Measurements from ENCODE around the gene HMGN4. TPM values are rescaled to one million over a fixed set of nuclear protein-coding genes. Genes with fewer than 3 reads are reported as not detected.

The HMGN4 gene
- polyA plus RNA-seq, 12 donors: 43.8 to 73.5 (median 59.4) TPM; not detected in 1

- no peak for DNase-seq
Measured at GRCh38 chr6:26575494-26575939, 37.4 kb downstream of the HMGN4 start.

- DNase-seq: no peak
Measured at GRCh38 chr6:26576407-26576843, 38.3 kb downstream of the HMGN4 start.

GRCh38 chr6:26576929-26577719 lies 39.0 kb downstream of the HMGN4 start:
- DNase-seq: no peak

- DNase-seq: no peak
Measured at GRCh38 chr6:26577720-26578072, 39.5 kb downstream of the HMGN4 start.

GRCh38 chr6:26578279-26578678 lies 40.1 kb downstream of the HMGN4 start:
- no peak for DNase-seq

GRCh38 chr6:26578741-26579140 lies 40.6 kb downstream of the HMGN4 start:
- DNase-seq: no peak

GRCh38 chr6:26581164-26581915 lies 43.2 kb downstream of the HMGN4 start:
- no peak for DNase-seq

GRCh38 chr6:26588965-26589364 lies 50.8 kb downstream of the HMGN4 start:
- DNase-seq: no peak

- no peak for DNase-seq
Measured at GRCh38 chr6:26592649-26593048, 54.5 kb downstream of the HMGN4 start.

GRCh38 chr6:26593278-26594130 lies 55.3 kb downstream of the HMGN4 start:
- no peak for DNase-seq

- DNase-seq: no peak
Measured at GRCh38 chr6:26594131-26594498, 55.9 kb downstream of the HMGN4 start.

GRCh38 chr6:26594730-26595632 lies 56.8 kb downstream of the HMGN4 start:
- DNase-seq: no peak

GRCh38 chr6:26595669-26596269 lies 57.6 kb downstream of the HMGN4 start:
- DNase-seq: peak; percentile 94

Other genes with a start within 250 kb of the HMGN4 start
- gene BTN3A2, start 173.2 kb upstream of the HMGN4 start, polyA plus RNA-seq (ENCODE audit: insufficient read length in 12 of 12): 10 to 100 TPM in 11 of 12 donors, not detected in 1; 12.5 to 36.1 (median 18.5) TPM
- gene BTN2A2, start 155.3 kb upstream of the HMGN4 start, polyA plus RNA-seq (ENCODE audit: insufficient read length in 12 of 12): 10 to 100 TPM in 2 of 12 donors, 1 to 10 TPM in 8, not detected in 2; 3.3 to 12.1 (median 8.7) TPM
- gene BTN3A1, start 136.1 kb upstream of the HMGN4 start, polyA plus RNA-seq (ENCODE audit: insufficient read length in 12 of 12): 10 to 100 TPM in 11 of 12 donors, not detected in 1; 15.9 to 41.2 (median 23.8) TPM
- 10 to 100 TPM in 10 of 12 donors, 1 to 10 TPM in 1, not detected in 1; 9.6 to 27.8 (median 14.2) TPM for gene BTN3A3, start 97.9 kb upstream of the HMGN4 start, polyA plus RNA-seq (ENCODE audit: insufficient read length in 12 of 12)
- 10 to 100 TPM in 11 of 12 donors, not detected in 1; 23.6 to 30.3 (median 25.9) TPM for gene BTN2A1, start 80.4 kb upstream of the HMGN4 start, polyA plus RNA-seq (ENCODE audit: insufficient read length in 12 of 12)
- under 1 TPM in 10 of 12 donors, not detected in 2; 0.08 to 0.30 (median 0.14) TPM for gene BTN1A1, start 38.1 kb upstream of the HMGN4 start, polyA plus RNA-seq (ENCODE audit: insufficient read length in 12 of 12)
- gene ABT1, start 58.6 kb downstream of the HMGN4 start, polyA plus RNA-seq (ENCODE audit: insufficient read length in 12 of 12): 10 to 100 TPM in 8 of 12 donors, 1 to 10 TPM in 3, not detected in 1; 9.0 to 12.6 (median 10.3) TPM
- gene ZNF322, start 121.4 kb downstream of the HMGN4 start, polyA plus RNA-seq (ENCODE audit: insufficient read length in 12 of 12): 10 to 100 TPM in 11 of 12 donors, not detected in 1; 10.9 to 24.3 (median 20.7) TPM

All from muscle of arm (tissue), 12 donors.